ENCODE data around the gene CLDN6.

The CLDN6 gene

GRCh38 chr16:2992383-2993081 lies 25.5 kb downstream of the CLDN6 start:
- no peak for TF ChIP-seq CTCF (IDR thresholded peaks at IDR 0.05; ENCODE audit: insufficient read depth, low read depth, low read length, missing control alignments)
- no peak for DNase-seq (ENCODE audit: low read depth)
- H3K4me3 ChIP-seq (ENCODE audit: low read depth, low read length) = no peak overlapping the region

- no peak for TF ChIP-seq CTCF (IDR thresholded peaks at IDR 0.05; ENCODE audit: insufficient read depth, low read depth, low read length, missing control alignments)
- DNase-seq (ENCODE audit: low read depth) = no peak
- H3K4me3 ChIP-seq (ENCODE audit: low read depth, low read length) = no peak overlapping the region
Observed at GRCh38 chr16:2991566-2992261, 26.3 kb downstream of the CLDN6 start.

- TF ChIP-seq CTCF (IDR thresholded peaks at IDR 0.05; ENCODE audit: insufficient read depth, low read depth, low read length, missing control alignments) = no peak
- DNase-seq (ENCODE audit: low read depth) = no peak
- H3K4me3 ChIP-seq (ENCODE audit: low read depth, low read length) = no peak overlapping the region
Observed at GRCh38 chr16:2990891-2991290, 27.1 kb downstream of the CLDN6 start.

- no peak for TF ChIP-seq CTCF (IDR thresholded peaks at IDR 0.05; ENCODE audit: insufficient read depth, low read depth, low read length, missing control alignments)
- H3K4me3 ChIP-seq (ENCODE audit: low read depth, low read length) = no peak overlapping the region
- DNase-seq (ENCODE audit: low read depth) = no peak
Observed at GRCh38 chr16:2988590-2989099, 29.3 kb downstream of the CLDN6 start.

- H3K4me3 ChIP-seq (ENCODE audit: low read depth, low read length) = no peak overlapping the region
- DNase-seq (ENCODE audit: low read depth) = no peak
- TF ChIP-seq CTCF (IDR thresholded peaks at IDR 0.05; ENCODE audit: insufficient read depth, low read depth, low read length, missing control alignments) = no peak
Observed at GRCh38 chr16:2987833-2988232, 30.1 kb downstream of the CLDN6 start.

- H3K4me3 ChIP-seq (ENCODE audit: low read depth, low read length) = no peak overlapping the region
- no peak for TF ChIP-seq CTCF (IDR thresholded peaks at IDR 0.05; ENCODE audit: insufficient read depth, low read depth, low read length, missing control alignments)
- DNase-seq (ENCODE audit: low read depth) = no peak
Observed at GRCh38 chr16:2987286-2987685, 30.7 kb downstream of the CLDN6 start.
